Stomach (tissue), 9 donors: ENCODE results near the gene ENTPD6. TPM values are rescaled to one million over a fixed set of nuclear protein-coding genes. Genes with fewer than 3 reads are reported as not detected.
A peak's percentile ranks its signal among the peaks of the same experiment; 100 is the strongest.

Experiments used
- DNase-seq, 2 donors: peaks; one replicate each; pipeline versions ENCODE4 v3.0.0 to v3.0.0-alpha.2; 2013 to 2019
- H3K27ac ChIP-seq, 5 donors: fragments of 200-600 bp in 4 of 5; sonication (generic) in 4 of 5; one replicate each; pipeline ENCODE4 v1.5.1; 2013 to 2019; ENCODE audit warnings: mild to moderate bottlenecking in 1 of 5, moderate library complexity in 1 of 5
- H3K27me3 ChIP-seq, 3 donors: fragments of 200-600 bp; sonication (generic); one replicate each; pipeline ENCODE4 v1.5.1; 2017 to 2019; ENCODE audit warnings: mixed run types in 1 of 3
- H3K36me3 ChIP-seq, 4 donors: fragments of 200-600 bp; sonication (generic); 1 replicate in 3 of 4; 2 replicates in 1 of 4; pipeline ENCODE4 v1.5.1; 2016 to 2019
- H3K4me1 ChIP-seq, 4 donors: fragments of 200-600 bp; sonication (generic); one replicate each; pipeline ENCODE4 v1.5.1; 2016 to 2019
- H3K4me3 ChIP-seq, 4 donors: fragments of 200-600 bp; sonication (generic) in 3 of 4; one replicate each; pipeline ENCODE4 v1.5.1; 2016 to 2019; ENCODE audit warnings: mild to moderate bottlenecking in 1 of 4
- H3K9me3 ChIP-seq, 4 donors: fragments of 200-600 bp; sonication (generic); one replicate each; pipeline ENCODE4 v1.5.1; 2016 to 2019
- CTCF ChIP-seq, 7 experiments: fragments of 450-650 bp in 4 of 7; fragments of 200-600 bp in 3 of 7; sonication (generic) in 3 of 7; IDR thresholded peaks; one replicate each; pipeline ENCODE4 v1.5.1; 2016 to 2019; ENCODE audit warnings: antibody characterized with exemption in 7 of 7, control low read depth in 2 of 7, mild to moderate bottlenecking in 1 of 7
- EP300 ChIP-seq: sonication (generic); formaldehyde crosslinking; IDR thresholded peaks from one replicate; pipeline ENCODE4 v1.6.1; 2017; ENCODE audit warnings: antibody characterized with exemption
- POLR2A ChIP-seq, 4 donors: fragments of 450-650 bp; IDR thresholded peaks; one replicate each; pipeline ENCODE4 v1.6.1; 2016; ENCODE audit warnings: antibody characterized with exemption in 4 of 4, control low read depth in 2 of 4, mild to moderate bottlenecking in 1 of 4, moderate library complexity in 1 of 4
- POLR2AphosphoS5 ChIP-seq, 3 donors: sonication (generic); formaldehyde crosslinking; IDR thresholded peaks; one replicate each; pipeline ENCODE4 v1.6.1; 2016; ENCODE audit warnings: antibody characterized with exemption in 3 of 3
- WGBS, 5 donors: extraction: QIAGEN DNeasy Blood & Tissue Kit in 3 of 5; methylation state at CpG; one replicate each; pipeline versions ENCODE4 v1.1.5 to v1.1.7; 2013 to 2018; 5-methylcytosine and 5-hydroxymethylcytosine counted together
- intact Hi-C: fragments of 100-400 bp; cut with DNase I; formaldehyde crosslinking; loops from one replicate; pipeline ENCODE4 v1.15.1; 2023; ENCODE audit warnings: low total_unique reads
- polyA plus RNA-seq, 3 donors: library from polyadenylated mRNA; stranded (reverse); fragments of 200-250 nt; gene quantifications; one replicate each; pipeline ENCODE4 v1.2.3, GENCODE V29; 2013
- small RNA-seq, 4 donors: library from RNA; depleted of rRNA; stranded (forward); fragments of <200 nt; gene quantifications; one replicate each; pipeline ENCODE3, GENCODE V24; 2016
- total RNA-seq, 5 donors: library from RNA; depleted of rRNA; stranded (reverse); fragments of >200 nt; gene quantifications; one replicate each; pipeline versions ENCODE4 v1.1.0 to v1.2.3, GENCODE V29; 2014 to 2016
- donor health status: healthy with polysubstance abuse.
- donor health status: Bipolar disorder and iron deficiency.
- donor health status: healthy.

ENTPD6 gene
- total and polyA plus RNA-seq, 8 donors = 38.5 to 110 (median 66.5) TPM

GRCh38 chr20:25274891-25275812, 79.6 kb downstream of the ENTPD6 start:
- TF ChIP-seq POLR2A (IDR thresholded peaks at IDR 0.05) (no peak), EP300 (no peak), CTCF (IDR thresholded peaks at IDR 0.05) (no peak), POLR2AphosphoS5 (IDR thresholded peaks at IDR 0.05) (no peak)
- peak in 1 of 2 donors; percentile 24 for DNase-seq
- H3K4me1 ChIP-seq = peaks cover 0 to 7% (median under 1%) of the 10 kb centered on the region in 4 donors
- H3K36me3 ChIP-seq = peaks cover 56 to 100% (median 100%) of the 10 kb centered on the region in 4 donors
- H3K4me3 ChIP-seq = no peak overlapping the region
- H3K27ac ChIP-seq = no peak overlapping the region
- intact Hi-C loops = no loop called here
- H3K9me3 ChIP-seq = no peaks in the 10 kb centered on the region
- no peaks in the 10 kb centered on the region for H3K27me3 ChIP-seq
- 91 to 96% (median 94%) methylated on average over 30 to 32 of the region's 32 CpGs for WGBS, 5 donors

GRCh38 chr20:25275813-25276532, 80.5 kb downstream of the ENTPD6 start:
- no peak overlapping the region for H3K4me3 ChIP-seq
- DNase-seq = peak in 1 of 2 donors; percentile 20
- peaks cover 59 to 100% (median 100%) of the 10 kb centered on the region in 4 donors for H3K36me3 ChIP-seq
- H3K4me1 ChIP-seq = peaks cover 0 to 10% (median 3%) of the 10 kb centered on the region in 4 donors
- H3K27ac ChIP-seq = no peak overlapping the region
- no peaks in the 10 kb centered on the region for H3K27me3 ChIP-seq
- no peak for TF ChIP-seq EP300
- TF ChIP-seq POLR2AphosphoS5 (IDR thresholded peaks at IDR 0.05) = no peak
- TF ChIP-seq CTCF (IDR thresholded peaks at IDR 0.05) = no peak
- TF ChIP-seq POLR2A (IDR thresholded peaks at IDR 0.05) = no peak
- 93 to 96% (median 96%) methylated on average over 16 to 20 of the region's 20 CpGs for WGBS, 5 donors
- no peaks in the 10 kb centered on the region for H3K9me3 ChIP-seq
- intact Hi-C loops = no loop called here

Small RNAs within 50 kb of the gene (small RNA-seq; reads per million reads assigned to genes)
- gene AL035252.4 = 0 reads per million in 4 donors
- gene AL121772.2 = 0 reads per million in 4 donors
- 0 reads per million in 4 donors for gene RF00019

Other genes starting within 250 kb of the ENTPD6 start
- gene CST7, start 246.4 kb upstream of the ENTPD6 start, total RNA-seq = 1 to 10 TPM in 3 of 5 donors, under 1 TPM in 1, not detected in 1; 0.87 to 4.5 (median 2.0) TPM
- 1 to 10 TPM; 2.5 to 8.3 (median 4.9) TPM for gene CST7, start 246.4 kb upstream of the ENTPD6 start, polyA plus RNA-seq
- 10 to 100 TPM; 12.3 to 55.6 (median 39.3) TPM for gene APMAP, start 203.0 kb upstream of the ENTPD6 start, total RNA-seq
- gene APMAP, start 203.0 kb upstream of the ENTPD6 start, polyA plus RNA-seq = 10 to 100 TPM; 14.4 to 29.5 (median 24.8) TPM
- gene ACSS1, start 137.6 kb upstream of the ENTPD6 start, total RNA-seq = 100 to 1,000 TPM in 1 of 5 donors, 10 to 100 TPM in 3, 1 to 10 TPM in 1; 7.0 to 135 (median 35.6) TPM
- 10 to 100 TPM; 35.3 to 37.7 (median 35.9) TPM for gene ACSS1, start 137.6 kb upstream of the ENTPD6 start, polyA plus RNA-seq
- gene VSX1, start 113.6 kb upstream of the ENTPD6 start, total RNA-seq = not detected
- gene VSX1, start 113.6 kb upstream of the ENTPD6 start, polyA plus RNA-seq = under 1 TPM in 1 of 3 donors, not detected in 2; 0.05 TPM
- gene PYGB, start 52.4 kb downstream of the ENTPD6 start, total RNA-seq = 100 to 1,000 TPM in 2 of 5 donors, 10 to 100 TPM in 3; 34.4 to 116 (median 78.8) TPM
- gene PYGB, start 52.4 kb downstream of the ENTPD6 start, polyA plus RNA-seq = 10 to 100 TPM; 23.1 to 34.0 (median 28.8) TPM
- 10 to 100 TPM; 11.1 to 99.1 (median 53.1) TPM for gene ABHD12, start 195.1 kb downstream of the ENTPD6 start, total RNA-seq
- gene ABHD12, start 195.1 kb downstream of the ENTPD6 start, polyA plus RNA-seq = 10 to 100 TPM; 34.2 to 37.1 (median 34.2) TPM
- gene GINS1, start 212.0 kb downstream of the ENTPD6 start, total RNA-seq = 1 to 10 TPM in 4 of 5 donors, not detected in 1; 1.0 to 9.4 (median 6.8) TPM
- gene GINS1, start 212.0 kb downstream of the ENTPD6 start, polyA plus RNA-seq = 1 to 10 TPM; 1.1 to 2.8 (median 2.3) TPM